Body of pancreas (tissue), 4 donors: Measurements from ENCODE around the gene CCDC81.

Experiments used
- POLR2A ChIP-seq, 3 donors: fragments of 450-650 bp; IDR thresholded peaks; one replicate each; pipeline ENCODE4 v1.6.1; 2016; ENCODE audit warnings: antibody characterized with exemption in 3 of 3, mild to moderate bottlenecking in 2 of 3
- TF ChIP-seq, protein P1 (sequence below), 7 experiments: fragments of 450-650 bp in 4 of 7; fragments of 200-600 bp in 3 of 7; sonication (generic) in 3 of 7; IDR thresholded peaks; one replicate each; pipeline ENCODE4 v1.5.1; 2016 to 2019; ENCODE audit warnings: antibody characterized with exemption in 7 of 7

DNA sequence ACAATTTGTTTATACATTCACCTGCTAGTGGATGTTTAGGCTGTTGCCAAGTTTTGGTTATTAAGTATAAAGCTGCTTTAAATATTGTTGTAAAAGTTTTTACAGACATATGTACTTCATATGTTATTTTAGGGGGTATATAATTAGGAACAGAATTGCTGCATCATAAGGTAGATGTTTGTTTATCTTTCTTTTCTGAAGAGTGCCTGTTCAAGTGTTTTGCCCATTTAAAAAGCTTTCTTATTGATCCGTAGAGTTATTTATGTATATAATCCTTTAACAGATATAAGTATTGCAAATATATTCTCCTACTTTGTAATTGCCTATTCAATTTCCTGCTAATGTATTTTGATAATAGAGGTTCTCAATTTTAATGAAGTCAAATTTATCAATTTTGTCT, 11.3 kb upstream of the CCDC81 start:
- TF ChIP-seq, protein P1, sequence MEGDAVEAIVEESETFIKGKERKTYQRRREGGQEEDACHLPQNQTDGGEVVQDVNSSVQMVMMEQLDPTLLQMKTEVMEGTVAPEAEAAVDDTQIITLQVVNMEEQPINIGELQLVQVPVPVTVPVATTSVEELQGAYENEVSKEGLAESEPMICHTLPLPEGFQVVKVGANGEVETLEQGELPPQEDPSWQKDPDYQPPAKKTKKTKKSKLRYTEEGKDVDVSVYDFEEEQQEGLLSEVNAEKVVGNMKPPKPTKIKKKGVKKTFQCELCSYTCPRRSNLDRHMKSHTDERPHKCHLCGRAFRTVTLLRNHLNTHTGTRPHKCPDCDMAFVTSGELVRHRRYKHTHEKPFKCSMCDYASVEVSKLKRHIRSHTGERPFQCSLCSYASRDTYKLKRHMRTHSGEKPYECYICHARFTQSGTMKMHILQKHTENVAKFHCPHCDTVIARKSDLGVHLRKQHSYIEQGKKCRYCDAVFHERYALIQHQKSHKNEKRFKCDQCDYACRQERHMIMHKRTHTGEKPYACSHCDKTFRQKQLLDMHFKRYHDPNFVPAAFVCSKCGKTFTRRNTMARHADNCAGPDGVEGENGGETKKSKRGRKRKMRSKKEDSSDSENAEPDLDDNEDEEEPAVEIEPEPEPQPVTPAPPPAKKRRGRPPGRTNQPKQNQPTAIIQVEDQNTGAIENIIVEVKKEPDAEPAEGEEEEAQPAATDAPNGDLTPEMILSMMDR (IDR thresholded peaks at IDR 0.05) = no peak
- no peak for TF ChIP-seq POLR2A (IDR thresholded peaks at IDR 0.05)
